Neuron (in vitro differentiated cells): ENCODE measurements around the gene ARHGAP42.

Source experiments
- H2AFZ ChIP-seq: one replicate; pipeline ENCODE4 v1.6.1; 2013; ENCODE audit warnings: low read depth, mild to moderate bottlenecking, inconsistent platforms, low read length, moderate library complexity
- H3K27me3 ChIP-seq: one replicate; pipeline ENCODE4 v1.6.1; 2013; ENCODE audit warnings: low read length; ENCODE audit not compliant: insufficient read depth
- H3K36me3 ChIP-seq: one replicate; pipeline ENCODE4 v1.6.1; 2013; ENCODE audit warnings: low read length; ENCODE audit not compliant: insufficient read depth
- H3K4me1 ChIP-seq: one replicate; pipeline ENCODE4 v1.6.1; 2013; ENCODE audit warnings: low read length; ENCODE audit not compliant: insufficient read depth
- H3K4me3 ChIP-seq: 2 replicates; pipeline ENCODE4 v1.5.1; 2013; ENCODE audit warnings: mild to moderate bottlenecking, low read length, moderate library complexity
- H3K9me3 ChIP-seq: one replicate; pipeline ENCODE4 v1.6.1; 2013; ENCODE audit warnings: low read length

The ARHGAP42 gene

DNA sequence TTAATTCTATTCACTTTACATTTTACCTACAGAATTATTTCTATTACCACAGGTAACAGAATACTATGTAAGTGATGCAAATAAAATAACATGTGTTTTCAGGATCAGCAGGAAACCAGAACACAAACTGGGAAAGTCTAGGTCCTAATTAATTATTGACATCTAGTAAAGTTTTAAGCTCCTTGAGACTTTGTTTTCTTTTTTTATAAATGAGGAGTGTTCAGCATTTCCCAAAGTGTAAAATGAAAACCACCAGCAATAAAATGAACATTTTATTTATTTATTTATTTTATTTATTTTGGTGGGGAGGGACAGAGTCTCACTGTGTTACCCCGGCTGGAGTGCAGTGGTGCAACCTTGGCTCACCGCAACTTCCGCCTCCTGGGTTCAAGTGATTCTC lies 123.6 kb downstream of the ARHGAP42 start:
- no peaks in the 10 kb centered on the region for H3K36me3 ChIP-seq
- peaks cover 7% of the 10 kb centered on the region for H3K4me1 ChIP-seq
- H2AFZ ChIP-seq: no peak overlapping the region
- H3K9me3 ChIP-seq: no peaks in the 10 kb centered on the region
- H3K4me3 ChIP-seq: no peak overlapping the region
- H3K27me3 ChIP-seq: no peaks in the 10 kb centered on the region

GRCh38 chr11:100812517-100812916 lies 125.4 kb downstream of the ARHGAP42 start:
- Histone ChIP-seq H3K36me3 (no peaks in the 10 kb centered on the region), H3K9me3 (no peaks in the 10 kb centered on the region), H3K27me3 (no peaks in the 10 kb centered on the region), H2AFZ (no peak overlapping the region), H3K4me3 (no peak overlapping the region), H3K4me1 (peaks cover 7% of the 10 kb centered on the region)

DNA sequence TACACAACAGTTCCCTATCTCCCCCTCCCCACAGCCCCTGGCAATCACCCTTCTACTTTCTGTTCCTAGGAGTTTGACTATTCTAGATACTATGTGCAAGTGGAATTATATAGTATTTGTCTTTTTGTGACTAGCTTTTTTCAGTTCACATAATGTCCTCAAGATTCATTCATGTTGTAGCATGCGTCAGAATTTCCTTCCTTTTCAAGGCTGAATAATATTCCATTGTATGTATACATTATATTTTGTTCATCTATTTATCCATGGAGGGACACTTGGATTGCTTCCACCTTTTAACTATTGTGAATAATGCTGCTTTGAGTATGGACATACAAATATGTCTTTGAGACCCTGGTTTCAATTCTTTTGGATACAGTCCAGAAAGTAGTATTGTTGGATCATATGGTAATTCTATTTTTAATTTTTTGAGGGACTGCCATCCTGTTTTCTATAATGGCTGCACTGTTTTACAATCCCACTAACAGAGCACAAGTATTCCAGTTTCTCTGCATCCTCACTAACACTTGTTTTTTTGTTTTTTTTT lies 128.8 kb downstream of the ARHGAP42 start:
- H3K36me3 ChIP-seq: no peaks in the 10 kb centered on the region
- H3K4me3 ChIP-seq: no peak overlapping the region
- H3K27me3 ChIP-seq: no peaks in the 10 kb centered on the region
- no peaks in the 10 kb centered on the region for H3K9me3 ChIP-seq
- no peaks in the 10 kb centered on the region for H3K4me1 ChIP-seq
- no peak overlapping the region for H2AFZ ChIP-seq

DNA sequence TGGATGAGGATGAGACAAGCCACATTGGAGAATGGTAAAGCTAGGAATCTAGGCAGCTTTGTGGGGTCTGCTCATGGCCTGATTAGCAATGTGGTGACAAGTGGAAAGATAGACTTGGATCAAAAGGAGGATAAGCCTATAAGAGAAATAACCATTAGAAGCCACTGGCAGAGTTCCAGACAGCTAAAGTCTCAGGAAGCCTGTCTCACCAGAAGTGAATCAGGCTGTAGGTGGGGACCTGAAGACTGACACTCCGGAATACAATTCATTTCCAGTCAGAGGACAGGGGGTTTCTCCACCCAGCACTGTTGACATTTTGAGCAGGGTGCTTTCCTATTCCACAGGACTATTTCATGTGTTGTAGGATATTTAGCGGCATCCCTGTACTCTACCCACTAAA lies 129.7 kb downstream of the ARHGAP42 start:
- peaks cover 7% of the 10 kb centered on the region for H3K4me1 ChIP-seq
- H3K36me3 ChIP-seq: no peaks in the 10 kb centered on the region
- no peak overlapping the region for H3K4me3 ChIP-seq
- no peaks in the 10 kb centered on the region for H3K27me3 ChIP-seq
- no peaks in the 10 kb centered on the region for H3K9me3 ChIP-seq
- no peak overlapping the region for H2AFZ ChIP-seq

- Histone ChIP-seq H2AFZ (no peak overlapping the region), H3K4me3 (no peak overlapping the region), H3K36me3 (no peaks in the 10 kb centered on the region), H3K27me3 (no peaks in the 10 kb centered on the region), H3K9me3 (no peaks in the 10 kb centered on the region), H3K4me1 (peaks cover 7% of the 10 kb centered on the region)
These were observed 130.5 kb downstream of the ARHGAP42 start for GRCh38 chr11:100817620-100818019.

DNA sequence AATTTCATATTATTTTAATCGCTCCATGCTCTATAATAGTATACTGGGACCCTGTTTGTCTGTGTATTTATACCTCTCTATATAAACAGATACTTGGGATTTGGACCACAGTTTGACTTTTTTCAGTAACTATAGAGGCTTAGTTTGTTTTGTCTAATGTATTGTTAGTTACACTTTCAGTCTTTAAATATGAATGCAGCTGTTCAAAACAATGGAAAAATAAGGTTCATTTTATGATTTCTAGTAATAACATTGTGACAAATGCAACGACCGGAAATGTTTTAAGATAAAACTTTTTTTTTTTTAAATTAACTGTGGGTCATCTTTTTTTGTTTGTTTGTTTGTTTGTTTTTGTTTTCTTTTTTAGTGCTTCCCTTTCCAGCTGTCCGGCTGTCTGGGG lies 133.5 kb downstream of the ARHGAP42 start:
- no peaks in the 10 kb centered on the region for H3K36me3 ChIP-seq
- peaks cover 9% of the 10 kb centered on the region for H3K4me1 ChIP-seq
- H3K4me3 ChIP-seq: no peak overlapping the region
- H3K27me3 ChIP-seq: no peaks in the 10 kb centered on the region
- H2AFZ ChIP-seq: peak overlapping the region; percentile 85
- no peaks in the 10 kb centered on the region for H3K9me3 ChIP-seq

- Histone ChIP-seq H3K36me3 (no peaks in the 10 kb centered on the region), H3K27me3 (no peaks in the 10 kb centered on the region), H2AFZ (peak overlapping the region; percentile 85), H3K4me1 (peaks cover 13% of the 10 kb centered on the region), H3K4me3 (peak overlapping the region; percentile 20), H3K9me3 (no peaks in the 10 kb centered on the region)
These were observed 134.1 kb downstream of the ARHGAP42 start for GRCh38 chr11:100821198-100821597.

DNA sequence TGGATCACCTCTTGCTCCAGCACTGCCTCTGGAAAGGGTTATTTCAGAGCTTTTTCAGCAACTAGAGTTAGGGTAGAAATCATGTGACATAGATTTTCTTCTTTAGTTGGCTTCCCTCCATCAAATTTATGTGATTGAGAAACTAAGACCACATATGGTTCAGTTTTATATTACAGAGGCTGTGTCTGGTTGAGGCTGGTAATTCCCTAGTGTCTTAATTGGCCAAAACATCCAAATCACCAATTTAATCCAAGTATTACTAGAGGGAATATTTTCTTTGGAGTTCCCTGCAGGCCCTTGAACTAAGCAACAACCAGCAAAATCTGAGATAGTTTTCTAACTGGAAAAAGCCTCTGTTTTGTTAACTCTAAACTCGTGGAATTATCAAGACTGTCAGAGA lies 136.3 kb downstream of the ARHGAP42 start:
- H3K4me1 ChIP-seq: peaks cover 20% of the 10 kb centered on the region
- no peak overlapping the region for H3K4me3 ChIP-seq
- H3K9me3 ChIP-seq: no peaks in the 10 kb centered on the region
- no peaks in the 10 kb centered on the region for H3K36me3 ChIP-seq
- no peak overlapping the region for H2AFZ ChIP-seq
- H3K27me3 ChIP-seq: no peaks in the 10 kb centered on the region

DNA sequence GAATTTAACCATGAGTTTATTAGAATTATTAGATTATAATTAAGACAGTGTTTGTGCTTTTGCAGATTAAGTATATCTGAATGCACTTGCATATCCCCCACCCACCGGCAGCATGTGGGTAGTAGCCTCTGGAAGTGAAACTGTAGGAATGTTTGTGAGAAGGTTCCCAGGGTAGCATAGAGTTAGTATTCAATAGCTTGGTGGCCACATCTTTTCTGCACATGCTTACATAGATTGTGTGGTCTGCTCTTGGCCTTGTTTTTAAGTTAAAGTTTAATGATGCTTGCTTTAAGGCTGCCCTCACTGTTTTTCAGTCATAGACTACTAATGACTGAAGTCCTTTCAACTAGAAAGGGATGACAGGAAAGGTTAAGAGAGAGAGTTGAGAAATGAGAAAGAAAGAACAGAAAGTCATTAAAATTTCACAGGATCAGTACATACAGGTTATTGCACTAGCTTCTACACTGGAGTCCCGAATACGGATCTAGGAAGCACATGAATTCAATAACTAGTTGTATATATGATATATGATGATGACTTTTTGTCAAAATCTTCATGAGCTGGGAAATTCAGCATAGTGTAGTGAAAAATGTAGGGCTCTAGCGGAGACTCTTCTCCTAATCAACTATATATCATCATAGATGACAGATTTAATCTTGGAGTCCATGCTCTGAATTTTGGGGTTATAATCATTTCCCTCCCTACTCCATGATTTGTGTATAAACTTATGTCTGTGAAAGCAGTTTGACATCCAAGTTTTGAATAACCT lies 137.1 kb downstream of the ARHGAP42 start:
- H3K9me3 ChIP-seq: no peaks in the 10 kb centered on the region
- H3K36me3 ChIP-seq: no peaks in the 10 kb centered on the region
- H3K4me3 ChIP-seq: no peak overlapping the region
- no peaks in the 10 kb centered on the region for H3K27me3 ChIP-seq
- no peak overlapping the region for H2AFZ ChIP-seq
- H3K4me1 ChIP-seq: peaks cover 20% of the 10 kb centered on the region

DNA sequence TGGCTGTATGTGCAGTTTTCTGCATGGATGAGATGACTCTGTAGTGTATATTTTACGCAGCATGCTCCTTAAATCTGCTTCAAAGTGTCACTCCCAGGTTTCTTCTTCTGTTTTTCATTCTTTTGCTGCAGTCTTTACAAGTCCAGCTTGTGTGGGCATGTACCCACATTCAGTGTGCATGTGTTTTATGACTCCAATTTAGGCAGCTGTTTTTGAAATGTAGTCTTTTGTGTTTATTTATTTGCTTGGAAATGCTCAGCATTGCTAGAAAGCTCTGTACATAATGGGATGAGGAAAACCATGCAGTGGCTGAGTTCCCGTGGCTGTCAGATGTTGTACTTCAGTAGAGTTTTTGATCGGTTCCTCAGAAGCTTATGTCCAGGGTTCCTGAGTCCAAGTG lies 138.5 kb downstream of the ARHGAP42 start:
- Histone ChIP-seq H3K36me3 (no peaks in the 10 kb centered on the region), H3K4me1 (peaks cover 20% of the 10 kb centered on the region), H2AFZ (no peak overlapping the region), H3K27me3 (no peaks in the 10 kb centered on the region), H3K4me3 (no peak overlapping the region), H3K9me3 (no peaks in the 10 kb centered on the region)

DNA sequence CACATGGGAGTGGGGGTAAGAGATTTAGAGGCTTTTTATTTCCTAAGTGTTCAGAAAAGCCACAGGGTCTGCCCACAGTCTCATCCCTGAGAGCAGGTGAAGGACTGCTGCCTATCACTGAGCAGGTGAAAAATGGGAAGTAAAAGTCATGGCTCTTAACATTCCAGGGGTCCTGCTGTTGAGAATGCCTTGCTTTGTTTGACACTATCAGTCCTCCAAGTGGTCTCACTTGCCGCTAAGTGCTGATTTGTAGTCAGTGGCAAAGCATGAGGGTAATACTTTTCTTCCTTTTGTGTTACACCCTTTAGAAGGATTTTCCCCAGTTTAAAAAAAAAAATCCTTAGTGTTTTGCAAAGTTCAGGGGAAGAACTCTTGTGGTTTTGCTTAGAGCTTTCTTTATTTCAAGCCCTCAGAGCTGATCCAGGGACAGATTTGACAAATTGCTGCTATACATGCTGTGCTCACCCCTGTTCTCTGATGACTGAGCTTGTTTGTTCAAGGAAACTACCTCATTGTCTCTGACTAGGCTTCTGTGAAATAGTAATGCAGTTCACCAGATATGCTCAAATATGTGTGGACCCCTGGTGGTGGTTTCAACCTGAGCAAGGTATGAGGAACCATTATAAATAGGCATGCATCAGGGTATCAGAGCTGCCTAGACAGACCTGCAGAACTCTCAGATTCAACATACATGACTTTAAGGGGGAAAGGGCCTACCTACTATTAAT lies 141.0 kb downstream of the ARHGAP42 start:
- Histone ChIP-seq H3K9me3 (no peaks in the 10 kb centered on the region), H3K4me3 (no peak overlapping the region), H2AFZ (no peak overlapping the region), H3K36me3 (no peaks in the 10 kb centered on the region), H3K27me3 (no peaks in the 10 kb centered on the region), H3K4me1 (peaks cover 12% of the 10 kb centered on the region)

GRCh38 chr11:100830274-100830673 lies 143.2 kb downstream of the ARHGAP42 start:
- Histone ChIP-seq H3K4me1 (peaks cover 12% of the 10 kb centered on the region), H3K4me3 (no peak overlapping the region), H3K36me3 (no peaks in the 10 kb centered on the region), H3K9me3 (no peaks in the 10 kb centered on the region), H2AFZ (no peak overlapping the region), H3K27me3 (no peaks in the 10 kb centered on the region)

GRCh38 chr11:100830978-100831732 lies 144.1 kb downstream of the ARHGAP42 start:
- Histone ChIP-seq H3K4me1 (peaks cover 7% of the 10 kb centered on the region), H3K27me3 (no peaks in the 10 kb centered on the region), H3K9me3 (no peaks in the 10 kb centered on the region), H3K4me3 (no peak overlapping the region), H3K36me3 (no peaks in the 10 kb centered on the region), H2AFZ (no peak overlapping the region)
